A673 (cell line): ENCODE data around the gene CPSF4. TPM values are rescaled to one million over a fixed set of nuclear protein-coding genes. Genes with fewer than 3 reads are reported as not detected.
A peak's percentile ranks its signal among the peaks of the same experiment; 100 is the strongest.

Experiments used
- BruUV-seq: library from RNA; stranded (reverse); fragments of 400-500 nt; replicated peaks from 2 replicates; lab custom pipeline; 2021; lab: Mats Ljungman, UMichigan
- CTCF ChIA-PET: fragments of 300-600 bp; sonication (Branson Sonifier 250); formaldehyde crosslinking; loops from one replicate; lab custom pipeline; 2022; ENCODE audit warnings: antibody characterized with exemption; lab: Charles Lee
- POLR2A ChIA-PET: fragments of 300-600 bp; sonication (Branson Sonifier 250); formaldehyde crosslinking; loops from one replicate; lab custom pipeline; 2022; ENCODE audit warnings: antibody characterized with exemption; ENCODE audit not compliant: low non-redundant PET; lab: Charles Lee
- DNase-seq: peaks from one replicate; pipeline ENCODE4 v3.0.0-alpha.2; 2015; ENCODE audit warnings: low spot score
- H3K27ac ChIP-seq: fragments of 200-600 bp; sonication (generic); 2 replicates; pipeline ENCODE4 v1.5.1; 2016; ENCODE audit warnings: mixed run types, low read depth, mild to moderate bottlenecking, mixed read lengths, antibody characterized with exemption, low read length; ENCODE audit not compliant: poor library complexity, severe bottlenecking
- H3K27me3 ChIP-seq: fragments of 200-600 bp; sonication (generic); replicated peaks from 2 replicates; pipeline ENCODE4 v1.6.1; 2017; ENCODE audit warnings: mixed run types, low read depth, mild to moderate bottlenecking, mixed read lengths, antibody characterized with exemption, low read length; ENCODE audit not compliant: insufficient read depth, poor library complexity
- H3K36me3 ChIP-seq: fragments of 200-600 bp; sonication (generic); 2 replicates; pipeline ENCODE4 v1.6.1; 2016; ENCODE audit warnings: mixed run types, mild to moderate bottlenecking, mixed read lengths, antibody characterized with exemption, low read length; ENCODE audit not compliant: insufficient read depth, poor library complexity, severe bottlenecking
- H3K4me1 ChIP-seq: fragments of 200-600 bp; sonication (generic); 2 replicates; pipeline ENCODE4 v1.6.1; 2017; ENCODE audit warnings: mixed run types, mild to moderate bottlenecking, mixed read lengths, antibody characterized with exemption, low read length; ENCODE audit not compliant: insufficient read depth, poor library complexity, severe bottlenecking
- H3K4me3 ChIP-seq: fragments of 200-600 bp; sonication (generic); 2 replicates; pipeline ENCODE4 v1.5.1; 2016; ENCODE audit warnings: low read depth, mixed run types, mild to moderate bottlenecking, mixed read lengths, low read length; ENCODE audit not compliant: poor library complexity, severe bottlenecking
- H3K9me3 ChIP-seq: fragments of 200-600 bp; sonication (generic); 2 replicates; pipeline ENCODE4 v1.6.1; 2016; ENCODE audit warnings: mixed run types, low read depth, mild to moderate bottlenecking, mixed read lengths, antibody characterized with exemption, low read length; ENCODE audit not compliant: poor library complexity, severe bottlenecking
- EZH2 ChIP-seq: fragments of 200-600 bp; sonication (generic); IDR thresholded peaks from 2 replicates; pipeline ENCODE4 v1.6.1; 2017; ENCODE audit warnings: borderline replicate concordance, low read depth, mild to moderate bottlenecking, mixed read lengths, antibody characterized with exemption, low read length; ENCODE audit not compliant: poor library complexity, severe bottlenecking
- intact Hi-C: fragments of 100-400 bp; cut with micrococcal nuclease; formaldehyde crosslinking; loops from one replicate; pipeline ENCODE4 v1.10.0; 2022; ENCODE audit not compliant: unreplicated experiment
- total RNA-seq: library from RNA; stranded (reverse); gene quantifications from 2 replicates; pipeline ENCODE4 v1.2.3, GENCODE V29; 2021
- TF ChIP-seq, protein P1 (sequence below): fragments of 300-800, 200-600 bp; sonication (generic); conservative IDR thresholded peaks from 2 replicates; pipeline ENCODE4 v1.5.1; 2017; ENCODE audit warnings: low read depth, mild to moderate bottlenecking, antibody characterized with exemption, low read length, moderate library complexity, mixed read lengths

CPSF4 gene
- total RNA-seq, 1 experiment from 2014 or later: 75.3 TPM

DNA sequence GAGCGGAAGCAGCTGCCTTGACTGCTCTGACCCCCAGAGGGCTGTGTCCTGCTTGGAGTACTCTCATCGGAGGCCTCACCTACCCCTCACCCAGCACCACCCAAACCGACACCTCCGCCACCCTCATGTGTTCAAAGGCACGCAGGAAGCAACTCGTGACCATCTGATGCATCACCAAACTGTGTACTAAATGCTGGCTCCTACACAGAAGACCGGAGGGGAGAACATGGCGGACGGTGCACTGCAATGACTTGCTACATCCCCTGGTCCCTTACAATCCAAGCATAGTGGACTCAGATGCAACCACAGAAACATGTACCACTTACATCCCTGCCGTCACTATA, 33.8 kb upstream of the CPSF4 start:
- Histone ChIP-seq H3K4me3 (no peak overlapping the region), H3K36me3 (peaks cover 48% of the 10 kb centered on the region), H3K9me3 (no peaks in the 10 kb centered on the region), H3K27me3 (no peaks in the 10 kb centered on the region), H3K27ac (no peak overlapping the region), H3K4me1 (peaks cover 16% of the 10 kb centered on the region)
- ChIA-PET CTCF (interaction anchor here (0.6 kb wide), 1 partner anchor 16 kb away, joined by 8 read pairs; no protein-coding TSS in a partner anchor), POLR2A (no interaction called here)
- no peak for DNase-seq
- no TSS peak for BruUV-seq
- TF ChIP-seq EZH2: no peak
- TF ChIP-seq, protein P1, sequence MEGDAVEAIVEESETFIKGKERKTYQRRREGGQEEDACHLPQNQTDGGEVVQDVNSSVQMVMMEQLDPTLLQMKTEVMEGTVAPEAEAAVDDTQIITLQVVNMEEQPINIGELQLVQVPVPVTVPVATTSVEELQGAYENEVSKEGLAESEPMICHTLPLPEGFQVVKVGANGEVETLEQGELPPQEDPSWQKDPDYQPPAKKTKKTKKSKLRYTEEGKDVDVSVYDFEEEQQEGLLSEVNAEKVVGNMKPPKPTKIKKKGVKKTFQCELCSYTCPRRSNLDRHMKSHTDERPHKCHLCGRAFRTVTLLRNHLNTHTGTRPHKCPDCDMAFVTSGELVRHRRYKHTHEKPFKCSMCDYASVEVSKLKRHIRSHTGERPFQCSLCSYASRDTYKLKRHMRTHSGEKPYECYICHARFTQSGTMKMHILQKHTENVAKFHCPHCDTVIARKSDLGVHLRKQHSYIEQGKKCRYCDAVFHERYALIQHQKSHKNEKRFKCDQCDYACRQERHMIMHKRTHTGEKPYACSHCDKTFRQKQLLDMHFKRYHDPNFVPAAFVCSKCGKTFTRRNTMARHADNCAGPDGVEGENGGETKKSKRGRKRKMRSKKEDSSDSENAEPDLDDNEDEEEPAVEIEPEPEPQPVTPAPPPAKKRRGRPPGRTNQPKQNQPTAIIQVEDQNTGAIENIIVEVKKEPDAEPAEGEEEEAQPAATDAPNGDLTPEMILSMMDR: no peak
- intact Hi-C loops: no loop called here

DNA sequence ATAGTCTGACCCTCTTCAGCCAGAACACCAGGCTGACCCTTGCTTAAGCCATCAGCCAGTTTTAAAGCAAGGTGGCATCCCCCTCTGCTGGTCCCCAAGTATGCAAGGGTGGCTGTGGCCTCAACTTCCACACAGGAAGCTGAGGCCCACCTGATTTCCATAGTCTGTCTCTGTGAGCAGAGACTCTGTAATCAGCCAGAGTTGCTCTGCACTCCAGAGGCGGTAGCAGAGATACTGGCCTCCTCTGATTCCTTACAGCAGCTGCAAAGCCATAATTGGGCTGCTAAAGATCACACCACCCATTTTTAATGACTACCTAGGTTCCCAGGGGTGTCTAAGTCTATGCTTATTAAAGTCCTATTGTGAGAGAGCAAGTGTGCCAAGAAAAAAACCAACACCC, 32.2 kb upstream of the CPSF4 start:
- no peak for DNase-seq
- peaks cover 47% of the 10 kb centered on the region for H3K36me3 ChIP-seq
- H3K4me3 ChIP-seq: peak overlapping the region; percentile 97
- CTCF ChIA-PET: no interaction called here
- H3K27ac ChIP-seq: peak overlapping the region; percentile 99
- intact Hi-C loops: no loop called here
- TF ChIP-seq, protein P1: no peak
- TF ChIP-seq EZH2: no peak
- no peaks in the 10 kb centered on the region for H3K9me3 ChIP-seq
- no TSS peak for BruUV-seq
- H3K27me3 ChIP-seq: no peaks in the 10 kb centered on the region
- POLR2A ChIA-PET: no interaction called here
- peaks cover 22% of the 10 kb centered on the region for H3K4me1 ChIP-seq

DNA sequence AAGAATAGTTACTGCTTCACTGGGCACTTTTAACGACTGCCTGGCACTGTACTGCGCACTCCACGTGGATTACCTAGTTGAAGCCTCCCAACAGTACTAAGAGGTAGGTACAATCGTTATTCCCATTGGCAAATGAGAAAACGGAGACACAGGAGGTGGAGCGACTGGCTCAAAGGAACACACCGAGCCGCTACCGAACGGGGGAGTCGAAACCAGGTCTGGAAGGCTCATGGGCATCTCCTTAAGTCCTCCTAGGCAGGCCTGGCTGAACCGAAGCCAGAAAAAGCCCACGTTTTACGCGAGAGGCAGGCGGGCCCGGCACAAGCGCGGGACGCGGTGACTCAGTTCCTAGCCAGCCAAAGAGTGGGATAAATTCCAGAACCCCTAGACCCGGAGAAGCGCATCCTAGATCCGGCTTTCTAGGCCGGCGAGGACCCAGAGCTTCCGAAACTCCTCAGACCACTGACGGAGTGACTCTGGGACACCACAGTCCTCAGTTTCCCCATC, 30.8 kb upstream of the CPSF4 start:
- intact Hi-C loops: no loop called here
- Histone ChIP-seq H3K9me3 (no peaks in the 10 kb centered on the region), H3K27ac (peak overlapping the region; percentile 99), H3K4me3 (peak overlapping the region; percentile 97), H3K36me3 (peaks cover 47% of the 10 kb centered on the region), H3K27me3 (no peaks in the 10 kb centered on the region), H3K4me1 (peaks cover 22% of the 10 kb centered on the region)
- ChIA-PET CTCF (interaction anchor here (0.6 to 0.7 kb wide), 2 partner anchors 81 to 514 kb away, joined by 3 to 8 read pairs; no protein-coding TSS in a partner anchor), POLR2A (interaction anchor here (0.6 kb wide), 1 partner anchor 321 kb away, joined by 4 read pairs; no protein-coding TSS in a partner anchor)
- no TSS peak for BruUV-seq
- DNase-seq: peak; percentile 37
- TF ChIP-seq, protein P1: no peak
- no peak for TF ChIP-seq EZH2
